Measurements from ENCODE around the gene INSIG2.

The INSIG2 gene

DNA sequence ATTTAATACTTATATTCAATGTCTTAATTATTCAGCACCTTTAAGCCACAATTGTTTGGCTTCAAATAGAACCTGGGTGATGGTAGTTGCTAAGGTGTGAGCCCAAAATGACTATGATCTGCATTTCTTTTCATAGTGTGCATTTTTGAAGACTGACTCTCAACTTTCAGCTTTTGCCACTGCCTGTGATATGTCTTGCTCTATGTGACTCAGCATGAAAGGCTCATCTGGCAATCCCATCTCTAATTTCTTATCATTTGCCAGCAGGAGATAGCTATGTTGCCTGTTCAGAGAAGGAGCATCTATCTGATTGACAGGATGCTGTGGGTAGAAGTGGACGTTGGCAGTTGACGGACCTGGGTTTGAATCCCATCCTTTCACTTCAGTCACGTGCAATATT is 39.9 kb upstream of the INSIG2 start:
- H3K27ac ChIP-seq, result no peak overlapping the region

GRCh38 chr2:118049140-118049815 is 39.0 kb upstream of the INSIG2 start:
- TF ChIP-seq, protein P1, sequence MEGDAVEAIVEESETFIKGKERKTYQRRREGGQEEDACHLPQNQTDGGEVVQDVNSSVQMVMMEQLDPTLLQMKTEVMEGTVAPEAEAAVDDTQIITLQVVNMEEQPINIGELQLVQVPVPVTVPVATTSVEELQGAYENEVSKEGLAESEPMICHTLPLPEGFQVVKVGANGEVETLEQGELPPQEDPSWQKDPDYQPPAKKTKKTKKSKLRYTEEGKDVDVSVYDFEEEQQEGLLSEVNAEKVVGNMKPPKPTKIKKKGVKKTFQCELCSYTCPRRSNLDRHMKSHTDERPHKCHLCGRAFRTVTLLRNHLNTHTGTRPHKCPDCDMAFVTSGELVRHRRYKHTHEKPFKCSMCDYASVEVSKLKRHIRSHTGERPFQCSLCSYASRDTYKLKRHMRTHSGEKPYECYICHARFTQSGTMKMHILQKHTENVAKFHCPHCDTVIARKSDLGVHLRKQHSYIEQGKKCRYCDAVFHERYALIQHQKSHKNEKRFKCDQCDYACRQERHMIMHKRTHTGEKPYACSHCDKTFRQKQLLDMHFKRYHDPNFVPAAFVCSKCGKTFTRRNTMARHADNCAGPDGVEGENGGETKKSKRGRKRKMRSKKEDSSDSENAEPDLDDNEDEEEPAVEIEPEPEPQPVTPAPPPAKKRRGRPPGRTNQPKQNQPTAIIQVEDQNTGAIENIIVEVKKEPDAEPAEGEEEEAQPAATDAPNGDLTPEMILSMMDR (conservative IDR thresholded peaks at IDR 0.05), result no peak
- peak overlapping the region; percentile 83 for H3K27ac ChIP-seq

More for the DNA sequence above, 39.9 kb upstream of the INSIG2 start:
- TF ChIP-seq, protein P1 (conservative IDR thresholded peaks at IDR 0.05), result no peak

DNA sequence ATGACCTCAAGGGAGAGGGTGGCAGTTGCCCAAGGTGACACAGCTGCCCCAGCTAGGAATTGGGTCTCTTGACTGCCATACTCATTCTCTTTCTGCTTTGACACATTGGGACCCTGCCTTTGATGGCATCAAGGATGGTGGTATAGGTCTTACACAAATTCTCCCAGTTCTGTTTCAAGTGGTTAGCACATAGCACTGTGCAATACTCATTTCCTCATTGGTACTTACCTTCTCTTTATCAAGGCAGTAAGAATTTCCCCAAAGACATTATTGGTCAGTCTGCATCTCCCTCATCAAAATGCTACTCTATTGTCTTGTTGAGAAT is 38.5 kb upstream of the INSIG2 start:
- H3K27ac ChIP-seq, result peak overlapping the region; percentile 83
- TF ChIP-seq, protein P1 (conservative IDR thresholded peaks at IDR 0.05), result no peak

- TF ChIP-seq, protein P1 (conservative IDR thresholded peaks at IDR 0.05), result no peak
- H3K27ac ChIP-seq, result peak overlapping the region; percentile 83
Measured at GRCh38 chr2:118050386-118050785, 37.9 kb upstream of the INSIG2 start.

DNA sequence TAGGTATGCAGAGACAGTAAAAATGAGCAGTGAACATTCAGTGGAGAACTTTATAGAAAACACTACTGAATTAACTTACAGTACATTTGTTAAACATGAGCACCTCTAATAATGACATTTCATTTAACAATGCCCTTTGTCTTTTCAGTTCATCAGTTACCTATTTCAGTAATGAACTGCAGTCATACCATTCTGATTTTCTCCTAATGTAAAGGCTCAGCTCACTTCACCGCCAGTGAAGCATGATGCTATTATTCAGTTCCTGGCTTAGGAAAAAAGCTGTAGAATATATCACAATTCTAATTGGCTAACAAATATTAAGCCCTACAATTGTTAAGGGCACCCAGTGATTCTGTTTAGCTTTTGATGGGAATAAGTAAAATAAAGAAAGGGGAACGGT is 37.3 kb upstream of the INSIG2 start:
- TF ChIP-seq, protein P1 (conservative IDR thresholded peaks at IDR 0.05), result no peak
- peak overlapping the region; percentile 83 for H3K27ac ChIP-seq

- TF ChIP-seq, protein P1 (conservative IDR thresholded peaks at IDR 0.05), result no peak
- peak overlapping the region; percentile 83 for H3K27ac ChIP-seq
Measured at GRCh38 chr2:118051826-118052358, 36.4 kb upstream of the INSIG2 start.

GRCh38 chr2:118052474-118052873 is 35.8 kb upstream of the INSIG2 start:
- TF ChIP-seq, protein P1 (conservative IDR thresholded peaks at IDR 0.05), result no peak
- H3K27ac ChIP-seq, result peak overlapping the region; percentile 83; the same call in 1 of the 2 replicates

Measured in VCaP (cell line).